Measurements from ENCODE around the gene GRPEL1. TPM values are rescaled to one million over a fixed set of nuclear protein-coding genes. Genes with fewer than 3 reads are reported as not detected.
A peak's percentile ranks its signal among the peaks of the same experiment; 100 is the strongest.

GRPEL1 gene
- total and polyA plus RNA-seq, 2 of the 13 experiments (the other 11 are each of a cell fraction or from before 2014, with no cell fraction given) = 32.3 to 141 TPM

DNA sequence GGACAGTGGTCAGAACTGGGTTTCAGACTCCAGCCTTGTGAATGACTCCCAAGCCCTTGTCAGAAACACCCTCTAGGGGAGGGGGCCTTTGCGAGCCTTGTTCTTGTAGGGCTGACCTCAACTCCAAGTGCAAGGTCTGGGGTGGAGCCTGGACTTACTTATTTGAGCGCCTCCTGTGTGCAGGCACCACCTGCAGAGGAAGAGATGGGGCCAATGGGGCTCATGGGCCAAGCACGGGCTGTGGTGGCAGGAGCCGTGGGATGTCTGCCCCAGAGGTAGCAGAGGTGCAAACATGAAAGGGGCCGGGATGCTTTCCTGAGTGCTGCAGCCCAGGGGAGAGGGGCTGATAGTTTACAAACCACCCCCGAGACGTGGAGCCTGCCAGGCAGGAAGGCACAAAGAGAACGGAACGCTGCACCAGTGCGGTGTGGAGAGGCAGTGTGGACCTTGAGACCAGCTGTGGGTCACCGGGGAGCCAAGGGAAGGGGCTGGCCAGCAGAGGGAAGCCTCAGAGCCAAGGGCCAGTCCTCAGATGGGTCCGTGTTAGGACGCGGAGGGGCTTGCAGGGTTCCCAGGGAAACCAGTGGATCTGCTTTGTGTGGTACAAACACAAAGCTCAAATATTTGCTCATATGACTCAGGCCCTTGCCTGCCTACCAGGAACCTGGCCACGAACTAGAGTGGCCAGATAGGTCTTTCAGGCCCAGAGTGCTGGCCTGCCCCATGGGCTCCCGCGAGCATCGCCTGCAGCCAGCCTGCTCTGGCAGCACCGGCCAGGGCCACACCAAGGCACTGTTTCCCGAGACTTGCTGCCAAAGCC, 33.4 kb downstream of the GRPEL1 start (continued):
- TF ChIP-seq SIN3A (IDR thresholded peaks at IDR 0.05; ENCODE audit: borderline replicate concordance, low read depth, low read length) (peak; percentile 69; the same call in 1 of the 2 replicates), SMARCE1 (IDR thresholded peaks at IDR 0.05; ENCODE audit: borderline replicate concordance) (no peak), IKZF4 (CRISPR knock-in tag; IDR thresholded peaks at IDR 0.05; ENCODE audit: borderline replicate concordance, low read depth, not compliant biosample characterization) (peak; percentile 74), ZNF709 (CRISPR knock-in tag; IDR thresholded peaks at IDR 0.05) (peak; percentile 99), SAFB2 (CRISPR knock-in tag; IDR thresholded peaks at IDR 0.05; ENCODE audit: borderline replicate concordance, low read depth) (no peak), ZNF749 (CRISPR knock-in tag; IDR thresholded peaks at IDR 0.05; ENCODE audit: borderline replicate concordance) (no peak), HMG20A (CRISPR knock-in tag; IDR thresholded peaks at IDR 0.05; ENCODE audit: borderline replicate concordance) (peak; percentile 56; the same call in 1 of the 2 replicates), HMG20B (CRISPR knock-in tag; conservative IDR thresholded peaks at IDR 0.05) (no peak), ATRX (CRISPR knock-in tag; IDR thresholded peaks at IDR 0.05; ENCODE audit: borderline replicate concordance) (no peak), ZNF879 (CRISPR knock-in tag; IDR thresholded peaks at IDR 0.05) (peak; percentile 85; the same call in 1 of the 2 replicates), ZNF468 (CRISPR knock-in tag; IDR thresholded peaks at IDR 0.05) (no peak), ZFP90 (CRISPR knock-in tag; IDR thresholded peaks at IDR 0.05; ENCODE audit: borderline replicate concordance) (peak; percentile 74; the same call in 1 of the 2 replicates), ZSCAN20 (CRISPR knock-in tag; IDR thresholded peaks at IDR 0.05; ENCODE audit: borderline replicate concordance) (no peak), NAIF1 (CRISPR knock-in tag; IDR thresholded peaks at IDR 0.05; ENCODE audit: borderline replicate concordance) (no peak), ZFAT (CRISPR knock-in tag; conservative IDR thresholded peaks at IDR 0.05) (no peak)
- TF ChIP-seq, protein P1, sequence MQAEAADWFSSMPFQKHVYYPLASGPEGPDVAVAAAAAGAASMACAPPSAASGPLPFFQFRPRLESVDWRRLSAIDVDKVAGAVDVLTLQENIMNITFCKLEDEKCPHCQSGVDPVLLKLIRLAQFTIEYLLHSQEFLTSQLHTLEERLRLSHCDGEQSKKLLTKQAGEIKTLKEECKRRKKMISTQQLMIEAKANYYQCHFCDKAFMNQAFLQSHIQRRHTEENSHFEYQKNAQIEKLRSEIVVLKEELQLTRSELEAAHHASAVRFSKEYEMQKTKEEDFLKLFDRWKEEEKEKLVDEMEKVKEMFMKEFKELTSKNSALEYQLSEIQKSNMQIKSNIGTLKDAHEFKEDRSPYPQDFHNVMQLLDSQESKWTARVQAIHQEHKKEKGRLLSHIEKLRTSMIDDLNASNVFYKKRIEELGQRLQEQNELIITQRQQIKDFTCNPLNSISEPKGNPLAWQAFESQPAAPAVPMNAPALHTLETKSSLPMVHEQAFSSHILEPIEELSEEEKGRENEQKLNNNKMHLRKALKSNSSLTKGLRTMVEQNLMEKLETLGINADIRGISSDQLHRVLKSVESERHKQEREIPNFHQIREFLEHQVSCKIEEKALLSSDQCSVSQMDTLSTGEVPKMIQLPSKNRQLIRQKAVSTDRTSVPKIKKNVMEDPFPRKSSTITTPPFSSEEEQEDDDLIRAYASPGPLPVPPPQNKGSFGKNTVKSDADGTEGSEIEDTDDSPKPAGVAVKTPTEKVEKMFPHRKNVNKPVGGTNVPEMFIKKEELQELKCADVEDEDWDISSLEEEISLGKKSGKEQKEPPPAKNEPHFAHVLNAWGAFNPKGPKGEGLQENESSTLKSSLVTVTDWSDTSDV (CRISPR knock-in tag; IDR thresholded peaks at IDR 0.05) = no peak
- TF ChIP-seq, protein P2, sequence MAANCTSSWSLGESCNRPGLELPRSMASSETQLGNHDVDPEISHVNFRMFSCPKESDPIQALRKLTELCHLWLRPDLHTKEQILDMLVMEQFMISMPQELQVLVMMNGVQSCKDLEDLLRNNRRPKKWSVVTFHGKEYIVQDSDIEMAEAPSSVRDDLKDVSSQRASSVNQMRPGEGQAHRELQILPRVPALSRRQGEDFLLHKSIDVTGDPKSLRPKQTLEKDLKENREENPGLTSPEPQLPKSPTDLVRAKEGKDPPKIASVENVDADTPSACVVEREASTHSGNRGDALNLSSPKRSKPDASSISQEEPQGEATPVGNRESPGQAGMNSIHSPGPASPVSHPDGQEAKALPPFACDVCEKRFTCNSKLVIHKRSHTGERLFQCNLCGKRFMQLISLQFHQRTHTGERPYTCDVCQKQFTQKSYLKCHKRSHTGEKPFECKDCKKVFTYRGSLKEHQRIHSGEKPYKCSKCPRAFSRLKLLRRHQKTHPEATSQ (CRISPR knock-in tag; IDR thresholded peaks at IDR 0.05; ENCODE audit: borderline replicate concordance) = no peak; the same call in 1 of the 2 replicates

Measured in HepG2 (cell line).